Measurements from ENCODE around the gene ACTR6.
"Not testable (repeated sequence)": the region's sequence is repeated elsewhere in the genome, so short reads cannot be mapped to it uniquely, and the experiment has no call there.

The ACTR6 gene

DNA sequence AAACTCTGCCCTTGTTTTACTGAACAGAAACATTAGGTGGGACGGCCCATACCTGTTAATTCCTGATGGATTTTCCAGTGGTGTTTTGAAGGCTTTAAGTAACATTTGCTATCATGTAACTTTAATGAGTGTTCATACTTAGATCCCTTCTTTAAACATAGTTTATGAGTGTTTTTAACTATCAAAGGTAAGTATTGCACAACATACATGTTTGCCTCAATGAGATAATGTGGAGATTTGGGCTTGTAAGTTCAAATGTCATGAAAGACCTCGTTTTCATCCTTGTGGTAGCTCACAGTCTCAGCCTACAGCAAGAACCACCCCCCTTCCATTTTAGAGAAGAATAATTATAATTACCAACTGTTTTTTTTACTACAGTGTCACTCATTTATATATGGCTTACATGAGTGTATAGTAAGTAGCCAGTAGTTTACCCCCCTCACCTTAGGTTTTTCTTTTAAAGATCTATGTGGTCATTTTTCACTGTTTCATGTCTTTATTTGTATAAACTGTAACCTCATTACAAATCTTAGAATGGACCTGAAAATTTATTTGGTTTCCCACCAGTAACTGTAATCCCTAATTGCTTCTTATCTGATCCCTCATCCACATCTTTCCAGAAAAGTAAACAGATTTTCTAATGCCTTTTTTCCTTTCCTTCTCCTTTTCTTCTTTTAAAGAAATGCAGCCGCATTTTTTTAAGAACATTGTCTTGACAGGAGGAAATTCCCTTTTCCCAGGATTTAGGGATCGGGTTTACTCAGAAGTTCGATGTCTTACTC, 18.9 kb downstream of the ACTR6 start:
- DNase-seq (ENCODE audit: low read depth in 2 of 2), result no peak

DNA sequence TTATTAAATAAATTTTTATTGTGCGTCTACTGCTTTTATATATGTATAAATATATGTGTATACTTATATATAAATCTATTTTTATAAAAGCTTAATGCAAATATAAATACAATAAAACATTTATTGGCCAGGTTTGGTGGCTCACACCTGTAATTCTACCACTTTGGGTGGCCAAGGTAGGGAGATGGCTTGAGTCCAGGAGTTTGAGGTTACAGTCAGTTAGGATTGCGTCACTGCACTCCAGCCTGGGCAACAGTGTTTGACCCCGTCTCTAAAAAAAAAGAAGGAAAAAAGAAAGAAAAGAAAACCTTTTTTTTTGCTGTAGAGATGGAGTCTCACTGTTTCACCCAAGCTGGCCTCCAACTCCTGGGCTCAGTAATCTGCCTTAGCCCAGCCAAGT, 20.9 kb downstream of the ACTR6 start:
- DNase-seq (ENCODE audit: low read depth in 2 of 2), result no peak

- not testable (repeated sequence) for DNase-seq (ENCODE audit: low read depth in 2 of 2)
Measured at GRCh38 chr12:100222173-100222572, 21.6 kb downstream of the ACTR6 start.

GRCh38 chr12:100225491-100225890, 24.9 kb downstream of the ACTR6 start:
- DNase-seq (ENCODE audit: low read depth in 2 of 2), result no peak

DNA sequence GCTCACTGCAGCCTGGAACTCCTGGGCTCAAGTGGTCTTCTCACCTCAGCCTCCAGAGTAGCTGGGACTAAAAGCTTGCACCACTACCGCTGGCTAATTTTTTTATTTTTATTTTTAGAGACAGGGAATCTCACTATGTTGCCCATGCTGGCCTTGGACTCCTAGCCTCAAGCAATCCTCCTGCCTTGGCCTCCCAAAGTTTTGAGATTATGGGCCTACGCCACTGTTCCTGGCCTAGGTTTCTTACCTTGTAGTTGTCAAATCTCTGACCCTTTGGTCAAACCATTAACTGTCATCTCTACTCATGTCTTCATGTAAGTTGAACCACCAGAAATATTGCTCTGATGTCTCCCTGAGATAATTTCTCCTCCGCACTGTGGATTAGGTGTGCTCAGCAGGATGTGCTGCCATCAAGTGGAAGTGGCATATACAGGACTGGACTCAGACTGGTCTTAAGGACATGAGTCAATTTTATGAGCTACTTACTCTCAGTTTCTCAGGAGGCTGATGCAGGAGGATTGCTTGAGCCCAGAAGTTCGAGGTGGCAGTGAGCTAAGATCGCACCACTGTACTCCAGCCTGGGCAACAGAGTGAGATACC, 28.5 kb downstream of the ACTR6 start:
- no peak for DNase-seq (ENCODE audit: low read depth in 2 of 2)

GRCh38 chr12:100229876-100230275, 29.3 kb downstream of the ACTR6 start:
- no peak for DNase-seq (ENCODE audit: low read depth in 2 of 2)

DNA sequence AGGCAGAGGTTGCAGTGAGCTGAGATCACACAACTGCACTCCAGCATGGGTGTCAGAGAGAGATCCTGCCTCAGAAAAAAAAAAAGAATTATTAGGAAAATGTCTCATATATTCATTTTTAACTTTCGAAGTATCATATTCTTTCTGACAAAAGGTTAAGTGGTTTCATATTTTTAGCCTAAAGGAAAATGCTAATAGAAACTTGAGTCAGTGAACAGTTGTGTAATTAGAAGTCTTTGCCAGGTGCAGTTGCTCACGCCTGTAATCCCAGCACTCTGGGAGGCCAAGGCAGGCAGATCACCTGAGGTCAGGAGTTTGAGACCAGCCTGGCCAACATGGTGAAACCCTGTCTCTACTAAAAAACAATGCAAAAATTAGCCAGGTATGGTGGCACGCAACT, 31.3 kb downstream of the ACTR6 start:
- not testable (repeated sequence) for DNase-seq (ENCODE audit: low read depth in 2 of 2)

DNA sequence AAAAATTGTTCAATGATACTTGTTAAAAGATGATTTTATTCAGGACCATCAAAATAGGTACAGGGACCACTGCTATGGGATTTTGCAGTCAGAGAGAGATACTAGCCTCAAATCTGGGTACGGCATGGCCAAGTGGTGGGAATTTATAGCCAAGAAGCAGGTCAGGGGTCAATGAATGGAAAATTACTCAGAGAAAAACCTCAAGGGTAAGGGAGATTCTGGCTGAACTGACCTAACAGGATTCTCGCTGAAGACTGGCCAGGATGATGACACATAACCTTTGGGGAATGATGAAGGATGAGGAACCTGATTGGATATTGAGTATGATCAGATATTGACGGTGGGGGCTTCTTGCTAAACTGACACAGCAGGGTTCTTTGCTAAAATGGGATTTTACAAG, 33.6 kb downstream of the ACTR6 start:
- DNase-seq (ENCODE audit: low read depth in 2 of 2), result no peak

DNA sequence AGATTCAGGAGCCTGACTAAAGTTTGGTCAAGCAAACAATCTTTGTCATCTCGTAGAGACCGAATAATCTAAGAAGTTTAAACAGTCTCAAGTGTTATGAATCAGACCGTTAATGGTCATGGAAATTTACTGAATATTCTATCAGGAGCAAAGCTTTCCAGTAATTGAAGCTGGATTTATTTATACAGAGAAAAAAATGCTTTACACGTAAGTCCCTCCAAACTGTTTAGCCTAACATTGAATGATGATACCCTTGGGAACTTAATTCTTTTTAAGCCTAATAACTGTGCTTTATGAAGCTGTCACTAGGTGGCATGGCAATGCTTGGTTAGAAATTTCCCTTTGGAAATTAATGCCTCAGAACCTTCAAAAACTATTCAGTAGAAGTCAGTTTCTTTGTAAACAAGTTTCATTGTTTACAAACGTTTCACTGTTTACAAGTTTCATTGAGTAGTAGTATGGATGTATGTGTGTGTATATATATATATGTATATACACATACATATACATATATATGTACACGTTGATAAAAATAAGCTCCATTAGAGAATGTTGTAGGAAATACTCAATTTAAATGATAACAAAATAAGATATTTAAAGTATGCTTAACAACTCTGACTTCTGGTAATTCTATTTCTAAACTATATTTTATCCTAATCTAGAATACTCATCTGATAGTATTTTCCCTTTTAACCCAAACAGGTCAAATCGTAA, 34.1 kb downstream of the ACTR6 start:
- DNase-seq (ENCODE audit: low read depth in 2 of 2), result peak; percentile 32 to 41

GRCh38 chr12:100238801-100239200, 38.2 kb downstream of the ACTR6 start:
- DNase-seq (ENCODE audit: low read depth in 2 of 2), result no peak

GRCh38 chr12:100239589-100239988, 39.0 kb downstream of the ACTR6 start:
- DNase-seq (ENCODE audit: low read depth in 2 of 2), result no peak

DNA sequence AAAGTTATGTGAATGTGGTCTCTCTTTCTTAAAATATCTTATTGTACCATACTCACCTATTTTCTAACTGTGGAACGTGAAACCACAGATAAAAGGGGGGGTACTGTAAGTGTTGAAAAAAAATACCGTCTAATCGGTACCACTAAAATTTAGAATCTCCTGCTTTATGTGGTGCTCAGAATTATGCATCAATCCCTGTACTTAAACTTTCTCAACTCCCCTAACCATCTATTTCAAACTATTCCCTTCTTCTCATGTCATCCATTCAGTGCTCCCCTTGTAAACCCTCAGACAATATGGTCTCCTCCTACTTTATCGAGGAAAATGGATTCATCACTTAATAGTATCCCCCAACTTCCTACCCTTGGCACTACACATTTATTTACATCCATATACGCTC, 42.5 kb downstream of the ACTR6 start:
- DNase-seq (ENCODE audit: low read depth in 2 of 2), result no peak

DNA sequence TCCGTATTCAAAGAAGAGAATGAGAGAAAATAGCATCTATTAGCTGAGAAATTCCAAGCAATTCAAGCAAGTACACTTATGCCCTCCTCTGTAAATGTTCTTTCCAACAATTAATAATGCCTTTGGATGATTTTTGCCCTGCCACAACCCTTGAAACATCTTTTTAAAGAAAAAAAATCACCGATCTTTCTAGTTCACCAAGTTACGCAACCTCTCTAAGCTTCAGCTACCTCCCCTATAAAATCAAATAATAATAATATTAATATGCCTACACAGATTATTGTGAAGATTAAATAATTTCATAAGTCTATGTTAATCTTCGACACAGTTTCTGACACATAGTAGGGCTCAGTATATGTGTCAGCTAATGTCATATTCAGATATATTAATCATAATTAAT, 47.1 kb downstream of the ACTR6 start:
- no peak for DNase-seq (ENCODE audit: low read depth in 2 of 2)

GRCh38 chr12:100248886-100249285, 48.3 kb downstream of the ACTR6 start:
- DNase-seq (ENCODE audit: low read depth in 2 of 2), result no peak

- DNase-seq (ENCODE audit: low read depth in 2 of 2), result no peak
Measured at GRCh38 chr12:100249941-100250340, 49.3 kb downstream of the ACTR6 start.

DNA sequence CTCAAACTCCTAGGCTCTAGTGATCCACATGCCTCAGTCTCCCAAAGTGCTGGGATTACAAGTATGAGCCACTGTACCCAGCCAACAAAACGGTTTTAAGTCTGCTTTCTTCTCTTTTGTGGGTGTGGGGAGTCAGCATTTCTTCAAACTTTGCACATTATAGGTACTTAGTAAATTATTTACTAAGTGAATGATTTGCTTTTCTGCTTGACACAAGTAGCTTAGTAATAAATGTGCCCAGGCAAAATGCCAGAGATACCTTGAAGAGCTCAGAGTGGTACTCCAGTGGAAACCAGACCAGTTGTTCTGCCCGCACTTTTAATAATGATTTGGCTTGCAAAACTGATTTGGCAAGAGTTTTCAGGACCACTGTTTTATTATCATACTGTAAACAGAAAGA, 51.3 kb downstream of the ACTR6 start:
- DNase-seq (ENCODE audit: low read depth in 2 of 2), result no peak

DNA sequence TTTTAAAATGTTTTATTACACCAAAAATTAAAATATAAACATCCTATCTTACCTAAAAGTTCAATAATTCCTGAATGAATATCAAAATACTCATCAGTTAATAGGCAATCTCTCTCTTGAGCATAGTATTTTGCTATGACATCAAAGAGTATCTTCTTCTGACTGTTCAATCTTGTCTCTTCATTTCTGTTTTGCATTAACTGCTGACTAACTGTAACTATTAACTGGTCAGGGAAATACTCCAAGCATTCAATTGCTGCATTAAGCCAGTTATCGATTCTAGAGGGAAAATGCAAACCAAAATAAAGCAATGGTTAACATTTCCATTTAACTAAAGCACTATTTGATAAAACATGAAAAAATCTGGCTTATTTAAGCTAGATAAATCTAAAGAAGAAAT, 52.8 kb downstream of the ACTR6 start:
- no peak for DNase-seq (ENCODE audit: low read depth in 2 of 2)

DNA sequence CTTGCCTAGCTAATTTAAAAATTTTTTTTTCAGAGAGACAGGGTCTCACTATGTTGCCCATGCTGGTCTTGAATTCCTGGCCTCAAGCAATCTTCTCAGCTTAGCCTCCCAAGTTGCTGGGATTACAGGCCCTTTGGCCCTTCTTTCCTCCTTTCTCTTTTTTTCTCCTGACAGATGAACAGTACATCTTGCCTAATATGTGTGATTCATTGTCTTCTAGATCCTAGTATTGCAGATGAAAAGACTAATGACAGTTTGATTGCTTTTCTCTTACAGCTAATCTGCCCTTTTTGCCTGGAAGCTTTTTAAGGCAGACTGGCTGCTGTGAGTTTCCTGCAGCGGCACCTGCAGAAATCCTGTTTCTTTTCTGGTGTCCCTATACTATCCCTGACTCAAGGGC, 54.3 kb downstream of the ACTR6 start:
- no peak for DNase-seq (ENCODE audit: low read depth in 2 of 2)

DNA sequence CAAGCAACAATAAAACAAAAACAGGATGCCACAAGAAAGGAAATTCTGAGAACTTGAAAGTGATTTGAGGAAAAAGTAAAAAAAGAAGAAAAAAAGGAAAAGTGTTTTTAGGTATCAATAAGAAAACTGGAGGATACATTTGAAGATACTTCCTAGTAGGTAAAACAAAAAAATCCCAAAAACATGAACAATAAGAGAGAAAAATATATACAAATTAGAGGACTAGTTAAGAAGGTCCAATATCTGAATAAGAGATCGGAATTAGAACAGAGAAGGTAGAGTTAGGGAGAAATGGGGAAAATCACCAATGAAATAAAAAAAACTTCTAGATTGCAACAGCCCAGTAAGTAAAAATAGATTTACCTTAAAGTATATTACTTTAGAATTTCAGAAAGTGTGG, 57.5 kb downstream of the ACTR6 start:
- no peak for DNase-seq (ENCODE audit: low read depth in 2 of 2)

- DNase-seq (ENCODE audit: low read depth in 2 of 2), result no peak
Measured at GRCh38 chr12:100263131-100263530, 62.5 kb downstream of the ACTR6 start.

GRCh38 chr12:100265107-100265506, 64.5 kb downstream of the ACTR6 start:
- DNase-seq (ENCODE audit: low read depth in 2 of 2), result not testable (repeated sequence)

DNA sequence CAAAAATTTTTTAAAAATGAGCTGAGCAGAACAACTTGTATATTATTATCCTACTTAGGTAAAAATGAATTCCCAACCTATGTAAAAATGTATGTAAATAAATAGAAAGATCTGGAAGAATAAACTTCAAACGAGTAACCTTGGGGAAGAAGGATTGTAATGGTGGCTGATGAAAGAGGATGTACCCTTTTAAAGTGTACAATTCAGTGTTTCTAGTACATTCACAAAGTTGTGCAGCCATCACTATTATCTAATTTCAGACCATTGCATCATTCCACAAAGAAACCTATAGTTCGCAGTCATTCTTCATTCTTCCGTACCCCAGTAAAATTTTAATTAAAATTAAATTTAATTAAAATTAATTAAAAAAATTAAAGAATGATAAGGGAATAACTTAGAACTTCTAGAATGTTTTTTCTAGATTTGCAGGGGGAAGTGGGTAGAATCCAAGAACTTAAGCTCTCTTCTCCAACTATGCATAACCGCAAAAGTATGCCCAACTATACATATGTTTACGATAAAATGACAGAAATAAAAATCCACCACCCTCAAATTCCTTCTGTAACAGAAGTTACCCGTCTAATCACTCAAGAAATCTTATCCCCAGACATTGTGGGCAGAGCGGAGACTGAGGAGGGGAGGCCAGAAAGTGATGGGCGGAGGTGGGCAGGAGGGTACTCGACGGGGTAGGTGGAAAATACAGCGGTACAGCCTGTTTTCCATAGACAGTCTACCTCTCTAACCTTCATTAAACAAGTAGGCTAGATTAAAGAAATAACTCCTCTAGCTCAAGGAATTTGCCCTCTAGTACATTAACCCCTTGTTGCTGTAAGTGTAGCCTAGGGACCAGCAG, 65.3 kb downstream of the ACTR6 start:
- DNase-seq (ENCODE audit: low read depth in 2 of 2), result no peak

Data from fibroblast of skin of left biceps (primary cell).